Stromal cell of bone marrow (primary cell): Measurements from ENCODE around the gene FAM9B.
"Not testable (repeated sequence)": the region's sequence is repeated elsewhere in the genome, so short reads cannot be mapped to it uniquely, and the experiment has no call there.

ENCODE experiments used
- DNase-seq: peaks from one replicate; pipeline ENCODE4 v3.0.0-alpha.2; 2012; ENCODE audit warnings: low read depth

FAM9B gene

GRCh38 chrX:9033989-9034388 is at the start of gene FAM9B:
Gene FAM9B (minus strand): TSS chrX:9034127. CDS start chrX:9032986, 1,141 bp downstream.
- DNase-seq: no peak

DNA sequence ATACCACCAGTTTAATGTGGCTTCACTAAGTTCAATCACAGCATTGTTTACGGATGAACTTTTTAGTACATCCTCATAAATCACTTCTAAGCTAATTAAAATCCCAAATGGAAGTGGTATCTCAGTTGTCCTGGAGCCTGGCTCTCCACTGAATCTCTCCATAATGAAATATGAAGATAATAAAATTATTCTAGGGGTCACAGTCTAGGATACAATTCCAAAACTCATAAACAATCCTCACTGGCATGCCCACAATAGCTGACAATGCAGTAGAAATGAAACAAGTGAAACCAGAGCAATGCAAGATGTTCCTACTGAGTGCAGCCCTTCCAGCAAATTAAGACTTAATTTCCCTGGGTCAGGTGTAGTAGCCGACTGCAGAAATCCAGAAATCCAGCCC is 47.3 kb upstream of the FAM9B start:
- DNase-seq: no peak

GRCh38 chrX:9074326-9074725 is 40.4 kb upstream of the FAM9B start:
- no peak for DNase-seq

DNA sequence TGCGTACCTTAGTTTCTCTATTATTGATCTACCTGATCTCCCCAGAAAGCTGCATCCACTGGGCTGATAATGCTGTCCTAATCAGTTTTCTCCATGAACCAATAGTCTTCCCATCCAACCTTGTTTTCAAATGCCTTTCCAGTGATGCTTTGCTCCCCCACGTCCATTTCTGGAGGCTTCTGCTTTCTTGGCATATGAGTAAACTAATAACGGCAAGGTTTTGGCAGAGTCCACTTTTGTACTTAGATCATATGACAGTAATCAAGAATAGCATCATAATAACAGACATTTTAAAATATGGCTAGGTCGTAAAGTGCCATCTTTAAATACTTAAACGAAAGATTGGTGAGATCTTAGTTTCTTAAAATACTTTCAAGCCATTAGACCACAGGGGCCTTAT is 38.4 kb upstream of the FAM9B start:
- DNase-seq: peak; percentile 21

GRCh38 chrX:9071031-9071650 is 37.2 kb upstream of the FAM9B start:
- DNase-seq: peak; percentile 14

GRCh38 chrX:9069573-9069972 is 35.6 kb upstream of the FAM9B start:
- no peak for DNase-seq

DNA sequence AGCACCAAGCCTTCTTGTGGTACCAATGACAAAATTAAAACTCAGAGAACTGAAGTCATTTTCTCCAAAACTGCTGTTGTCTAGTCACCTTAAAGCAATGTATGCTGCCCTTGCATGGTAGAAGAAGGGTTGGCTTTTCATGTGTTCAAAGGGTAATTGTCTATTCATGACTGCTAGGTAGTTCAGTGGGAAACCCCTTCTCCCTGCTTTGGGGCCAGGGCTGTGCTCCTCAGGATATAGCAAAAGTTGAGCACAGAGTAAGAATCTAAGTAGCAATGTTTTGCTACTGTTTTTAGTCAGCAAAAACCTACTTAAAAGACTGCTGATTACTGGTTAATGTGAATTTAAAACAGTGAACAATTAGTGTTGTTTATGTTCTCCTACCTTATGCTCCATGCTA is 30.8 kb upstream of the FAM9B start:
- DNase-seq: no peak

GRCh38 chrX:9062641-9063040 is 28.7 kb upstream of the FAM9B start:
- DNase-seq: no peak

DNA sequence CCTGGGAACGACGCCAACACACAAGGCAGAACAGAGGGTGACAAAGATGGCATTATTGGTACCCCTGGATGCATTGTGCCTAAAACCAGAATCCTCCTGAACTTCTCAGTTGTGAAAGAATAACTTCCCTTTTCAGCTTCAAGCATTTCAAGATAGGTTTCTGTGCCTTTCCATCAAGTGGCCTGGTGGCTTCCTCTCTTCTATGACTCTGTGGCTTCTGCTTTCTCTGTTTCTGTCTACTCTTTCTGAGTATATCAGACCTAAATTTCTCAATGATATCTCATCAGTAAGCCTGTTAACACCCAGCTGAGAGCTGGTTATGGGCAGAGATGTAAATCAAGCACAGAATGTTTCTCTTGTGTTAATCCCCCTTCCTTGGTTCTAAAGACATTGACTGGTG is 21.4 kb upstream of the FAM9B start:
- DNase-seq: no peak

DNA sequence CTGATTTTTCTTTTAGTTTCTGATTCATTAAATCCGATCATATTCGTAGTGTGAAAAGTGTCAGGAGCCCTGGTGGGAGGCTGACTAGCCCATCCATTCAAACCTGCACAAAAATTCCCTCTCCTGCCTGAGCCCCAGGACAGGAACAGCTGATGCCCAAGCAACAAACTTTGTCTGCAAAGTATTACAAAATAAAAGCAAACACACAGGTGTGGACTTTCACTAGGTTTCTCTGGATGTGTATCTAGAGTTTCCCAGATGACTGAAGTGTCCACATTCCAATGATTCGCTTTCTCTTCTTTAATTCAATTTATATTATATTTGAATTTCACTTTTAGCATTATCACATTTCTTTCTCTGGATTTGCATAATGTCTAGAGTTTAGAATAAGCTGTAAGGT is 18.2 kb upstream of the FAM9B start:
- no peak for DNase-seq

DNA sequence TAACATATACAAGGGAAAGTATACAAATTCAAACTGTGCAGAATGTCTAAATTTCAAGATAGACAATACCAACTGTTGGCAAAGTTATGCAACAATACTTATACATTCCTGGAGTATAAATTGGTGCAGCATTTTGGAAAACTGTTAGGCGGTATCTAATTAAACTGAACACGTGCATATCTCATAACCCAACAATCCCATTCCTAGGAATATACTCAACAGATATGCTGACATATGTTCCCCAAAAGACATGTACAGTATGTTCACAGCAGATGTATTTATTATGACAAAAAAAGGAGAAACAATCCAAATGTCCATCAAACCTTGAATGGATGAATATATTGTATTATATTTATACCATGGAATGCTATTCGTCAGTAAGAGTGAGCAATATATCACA is 16.4 kb upstream of the FAM9B start:
- DNase-seq: no peak

DNA sequence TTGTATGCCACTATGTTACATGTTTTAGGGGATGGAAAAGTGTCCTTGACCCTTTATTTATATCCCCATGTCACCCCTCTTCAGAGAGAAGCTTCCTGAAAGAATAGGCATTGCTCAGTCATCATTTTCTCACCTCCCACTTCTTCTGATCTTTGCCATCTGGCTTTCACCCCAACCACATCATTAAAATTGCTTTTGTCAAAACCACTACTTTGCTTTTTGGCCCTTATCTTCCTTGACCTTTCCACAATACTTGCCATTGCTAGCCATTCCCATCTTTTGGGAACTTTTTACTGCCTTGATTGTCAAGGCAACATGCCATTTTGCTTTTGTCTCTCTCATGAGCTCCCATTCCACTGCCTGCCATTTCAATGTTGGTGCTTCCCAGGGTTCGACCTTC is 14.9 kb upstream of the FAM9B start:
- DNase-seq: no peak

DNA sequence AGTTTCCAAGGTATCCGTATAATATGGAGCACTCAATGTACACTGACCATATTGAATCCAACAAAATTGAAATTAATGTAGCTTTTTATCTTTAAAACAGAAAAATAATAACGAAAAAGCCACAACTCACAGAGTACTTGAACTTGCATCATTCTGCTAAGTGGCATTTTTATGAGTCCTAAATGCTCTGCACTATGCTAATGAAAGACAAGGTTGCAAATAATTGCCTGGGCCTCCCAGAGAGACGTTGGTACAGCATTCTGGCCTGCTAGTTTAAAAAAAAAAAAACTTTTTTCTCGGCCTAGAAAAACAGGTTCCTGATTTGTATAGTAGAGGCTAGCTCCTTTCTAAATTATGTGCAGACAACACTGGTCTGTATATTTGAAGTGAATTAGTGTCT is 4.3 kb upstream of the FAM9B start:
- DNase-seq: no peak

GRCh38 chrX:9037296-9037695 is 3.4 kb upstream of the FAM9B start:
- DNase-seq: no peak

DNA sequence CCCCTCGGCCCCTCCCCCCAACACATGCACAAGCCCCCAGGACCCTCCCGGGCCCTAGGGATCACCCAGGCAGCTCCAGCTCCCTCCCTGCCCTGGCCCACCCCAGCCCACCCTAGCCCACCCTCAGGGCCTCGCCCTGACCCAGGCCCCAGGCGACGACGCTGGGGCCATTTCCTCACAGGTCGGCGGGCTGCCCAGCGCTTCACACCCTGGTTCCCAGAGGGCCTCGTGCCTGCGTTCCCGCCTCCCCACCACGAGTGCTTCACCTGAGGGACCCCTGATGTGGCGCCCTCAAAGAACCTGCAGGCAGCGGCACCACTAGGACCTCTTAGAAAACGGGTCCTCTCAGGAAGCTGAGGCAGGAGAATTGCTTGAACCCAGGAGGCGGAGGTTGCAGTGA is 341 bp downstream of the FAM9B start:
- DNase-seq: no peak

DNA sequence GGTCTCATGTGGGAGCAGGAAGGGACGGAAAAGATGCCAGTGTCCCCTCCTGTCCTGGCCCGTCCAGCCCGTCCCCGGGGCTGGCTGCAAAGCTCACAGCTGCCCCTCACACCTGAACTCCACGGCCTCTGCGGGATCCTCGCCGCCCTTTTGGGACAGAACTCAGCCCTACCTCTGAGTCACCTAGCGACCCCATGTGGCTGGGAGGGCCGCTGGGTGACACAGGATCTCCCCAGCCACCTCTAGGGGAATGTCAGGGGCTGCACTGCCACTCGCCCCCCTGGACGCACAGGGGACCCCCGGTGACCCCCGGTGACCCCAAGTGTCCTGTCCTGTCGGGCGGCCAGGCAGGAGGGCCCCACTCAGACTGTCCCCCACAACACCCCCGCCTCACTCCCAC is 748 bp downstream of the FAM9B start:
- DNase-seq: no peak

GRCh38 chrX:9023293-9023692 is 10.6 kb downstream of the FAM9B start:
- DNase-seq: no peak

DNA sequence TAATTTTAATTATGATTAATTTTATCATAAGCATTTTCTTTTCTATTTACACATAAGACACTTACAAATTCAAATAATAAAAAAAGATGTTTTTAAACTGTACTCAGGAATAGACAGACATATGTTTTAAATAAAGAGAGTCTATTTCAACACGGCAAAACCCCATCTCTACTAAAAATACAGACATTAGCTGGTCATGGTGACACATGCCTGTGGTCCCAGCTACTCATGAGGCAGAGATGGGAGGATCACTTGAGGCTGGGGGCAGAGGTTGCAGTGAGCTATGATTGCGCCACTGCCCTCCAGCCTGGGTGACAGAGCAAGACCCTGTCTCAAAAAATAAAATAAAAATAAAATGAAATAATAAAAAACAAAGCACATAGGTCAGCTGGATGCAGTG is 14.8 kb downstream of the FAM9B start:
- peak; percentile 9 for DNase-seq

DNA sequence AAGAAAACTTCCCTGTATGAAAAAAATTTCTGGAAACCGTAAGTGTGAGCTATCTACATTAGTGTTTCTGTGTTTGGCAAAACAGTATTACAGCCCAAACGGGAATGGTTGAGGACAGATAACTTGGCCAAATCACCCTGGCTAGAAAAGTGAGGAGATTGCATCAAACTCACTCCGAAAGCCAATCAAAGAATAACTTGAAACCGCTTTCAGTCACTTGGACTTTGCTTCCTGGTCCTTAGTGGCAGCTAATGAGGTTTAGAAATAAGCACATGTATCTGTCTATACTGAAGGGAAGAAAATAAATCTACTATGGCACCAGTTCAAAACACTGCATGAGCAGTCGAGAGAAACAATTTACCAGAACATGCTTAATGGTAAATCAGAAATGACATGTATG is 15.6 kb downstream of the FAM9B start:
- DNase-seq: not testable (repeated sequence)

GRCh38 chrX:9003041-9003440 is 30.9 kb downstream of the FAM9B start:
- no peak for DNase-seq

DNA sequence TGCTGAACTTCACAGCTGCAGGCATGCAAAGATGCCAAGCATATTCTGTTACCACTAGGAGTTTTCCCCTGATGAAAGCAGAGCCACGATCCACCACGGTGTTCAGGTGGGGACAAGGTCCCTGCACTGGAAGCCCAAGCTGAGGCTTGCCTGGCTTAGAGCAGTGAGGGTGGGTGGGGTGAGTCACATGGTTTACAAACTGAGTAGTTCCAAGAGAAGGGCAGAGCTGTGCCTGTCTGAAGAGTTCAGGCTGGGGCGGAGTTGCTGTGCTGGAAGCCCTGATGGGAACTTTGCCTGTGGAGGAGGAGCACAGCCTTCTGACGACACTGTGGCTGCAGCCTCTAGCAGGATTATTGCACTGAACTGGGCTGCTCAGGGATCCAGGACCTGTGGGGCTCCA is 45.5 kb downstream of the FAM9B start:
- DNase-seq: peak; percentile 44

DNA sequence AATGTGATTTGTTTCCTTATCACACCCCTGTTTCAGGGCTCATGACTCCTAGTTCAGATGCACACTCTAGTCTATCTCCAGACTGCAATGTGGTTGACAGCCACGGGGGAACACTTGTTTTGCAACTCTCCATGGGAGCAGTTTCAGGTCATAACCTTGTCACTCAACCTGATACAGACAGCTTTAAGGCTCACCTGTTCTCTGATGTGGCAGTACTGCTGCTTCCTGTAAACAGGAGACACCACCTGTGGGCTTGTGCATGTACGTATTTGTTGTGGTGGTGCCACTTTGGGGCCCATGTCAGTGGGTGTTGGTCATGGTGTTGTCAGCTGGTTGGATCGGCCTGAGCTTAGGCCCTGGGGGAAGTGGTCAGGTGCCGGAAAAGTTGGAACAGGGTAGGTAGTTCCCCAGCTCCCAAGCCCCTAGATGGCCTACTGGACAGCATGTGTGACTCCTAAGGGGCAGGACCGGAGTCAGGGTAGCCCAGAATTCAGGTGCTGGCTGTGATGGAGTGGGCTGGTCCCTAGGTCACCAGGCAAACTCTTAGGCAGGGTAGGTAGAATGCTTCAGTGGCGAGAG is 46.2 kb downstream of the FAM9B start:
- DNase-seq: no peak

GRCh38 chrX:8984231-8984630 is 49.7 kb downstream of the FAM9B start:
- DNase-seq: no peak

- no peak for DNase-seq
These were observed 52.2 kb downstream of the FAM9B start for GRCh38 chrX:8981723-8982122.
